Measurements from ENCODE around the gene COG2.
"Not testable (repeated sequence)": the region's sequence is repeated elsewhere in the genome, so short reads cannot be mapped to it uniquely, and the experiment has no call there.

The COG2 gene

GRCh38 chr1:230702934-230703678 is 60.8 kb downstream of the COG2 start:
- no peak for FAIRE-seq

DNA sequence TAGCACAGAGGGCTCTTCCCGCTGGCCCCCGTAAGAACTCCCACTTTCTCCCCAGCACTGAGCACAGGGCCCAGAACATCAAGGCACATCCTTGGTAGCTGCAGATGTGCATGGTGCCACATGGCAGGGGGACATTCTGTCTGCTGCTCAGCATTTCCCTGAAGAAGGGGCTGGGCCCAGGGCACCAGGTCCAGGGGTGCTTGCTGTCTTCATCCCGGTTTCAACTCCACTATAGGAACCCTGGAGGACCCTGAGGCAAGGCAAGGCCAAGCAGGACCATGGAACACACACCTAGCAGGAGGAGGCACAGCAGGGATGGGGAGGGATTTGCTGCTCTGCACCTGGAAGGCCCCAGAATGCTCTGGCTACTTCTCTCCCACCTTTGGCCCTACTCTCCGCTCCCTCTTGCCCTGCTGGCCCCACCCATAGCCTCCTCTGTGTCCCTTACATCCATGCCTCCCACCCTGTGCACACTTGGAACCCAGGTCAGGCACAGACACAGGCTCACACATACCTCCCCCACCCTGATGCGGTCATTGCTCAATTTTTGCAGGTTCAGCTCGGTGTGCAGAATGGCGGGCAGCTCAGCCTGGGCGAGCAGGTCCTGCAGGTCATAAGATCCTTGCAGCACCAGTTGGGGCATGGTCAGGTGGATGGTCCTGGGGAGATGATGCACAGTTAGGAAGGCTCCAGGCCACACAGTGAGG is 61.6 kb downstream of the COG2 start:
- no peak for FAIRE-seq

DNA sequence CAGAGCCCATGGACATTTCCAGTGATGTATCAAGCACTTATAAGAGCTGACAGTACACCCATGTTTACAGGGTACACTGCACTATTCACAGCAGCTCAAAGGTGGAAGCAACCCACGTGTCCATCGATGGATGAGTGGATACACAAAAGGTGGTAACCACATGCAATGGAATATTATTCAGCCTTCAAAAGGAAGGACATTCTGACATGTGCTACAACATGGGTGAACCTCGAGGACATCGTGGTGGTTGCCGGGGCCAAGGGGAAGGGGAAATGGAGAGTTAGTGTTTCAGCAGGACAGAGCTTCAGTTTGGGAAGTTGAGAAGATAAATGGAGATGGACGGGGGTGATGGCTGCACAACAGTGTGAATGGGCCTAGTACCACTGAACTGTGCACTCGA is 62.5 kb downstream of the COG2 start:
- FAIRE-seq = no peak

- FAIRE-seq = no peak
These were observed 63.2 kb downstream of the COG2 start for GRCh38 chr1:230705289-230706019.

GRCh38 chr1:230706020-230706699 is 63.9 kb downstream of the COG2 start:
- FAIRE-seq = no peak

DNA sequence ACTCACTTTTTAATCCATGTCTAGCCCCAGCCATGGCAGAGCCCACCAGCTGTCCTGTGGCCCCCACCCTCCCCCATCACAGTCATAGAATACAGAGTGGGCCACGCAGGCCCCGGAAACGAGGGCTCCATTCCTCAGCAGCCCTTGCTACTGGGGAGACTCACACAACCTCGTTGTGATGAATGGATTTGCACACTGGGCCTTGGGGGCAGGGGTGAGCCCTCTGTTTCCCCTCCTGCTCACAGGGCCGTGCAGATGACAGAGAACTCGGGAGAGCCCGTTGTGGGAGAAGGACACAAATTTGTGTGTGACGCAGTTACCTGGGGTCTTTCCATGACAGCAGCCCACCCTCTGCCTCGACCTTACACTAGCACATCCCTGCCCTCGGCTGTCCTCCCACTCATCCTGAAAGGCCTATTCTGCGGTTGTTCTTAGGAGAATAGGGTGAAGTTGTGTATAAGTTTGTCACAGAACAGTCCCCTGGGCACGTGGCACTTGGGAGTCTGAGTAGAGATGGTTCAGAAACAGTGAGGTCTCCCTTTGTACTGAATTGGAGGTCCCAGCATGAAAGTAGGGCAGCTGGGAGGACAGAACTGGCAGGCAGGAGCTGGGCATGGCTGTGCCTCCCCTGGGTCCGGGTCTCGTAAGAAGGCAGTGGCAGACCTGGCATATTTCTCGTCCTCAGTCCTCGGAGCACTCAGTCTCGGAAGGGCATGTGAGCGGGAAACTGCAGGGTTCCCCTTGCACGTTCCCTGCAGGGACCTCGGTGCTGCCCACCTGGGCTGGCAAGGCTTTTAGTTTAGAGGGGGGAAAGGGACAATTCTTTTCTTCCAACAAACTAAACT is 64.8 kb downstream of the COG2 start:
- FAIRE-seq = no peak

GRCh38 chr1:230707732-230708630 is 65.7 kb downstream of the COG2 start:
- no peak for FAIRE-seq

DNA sequence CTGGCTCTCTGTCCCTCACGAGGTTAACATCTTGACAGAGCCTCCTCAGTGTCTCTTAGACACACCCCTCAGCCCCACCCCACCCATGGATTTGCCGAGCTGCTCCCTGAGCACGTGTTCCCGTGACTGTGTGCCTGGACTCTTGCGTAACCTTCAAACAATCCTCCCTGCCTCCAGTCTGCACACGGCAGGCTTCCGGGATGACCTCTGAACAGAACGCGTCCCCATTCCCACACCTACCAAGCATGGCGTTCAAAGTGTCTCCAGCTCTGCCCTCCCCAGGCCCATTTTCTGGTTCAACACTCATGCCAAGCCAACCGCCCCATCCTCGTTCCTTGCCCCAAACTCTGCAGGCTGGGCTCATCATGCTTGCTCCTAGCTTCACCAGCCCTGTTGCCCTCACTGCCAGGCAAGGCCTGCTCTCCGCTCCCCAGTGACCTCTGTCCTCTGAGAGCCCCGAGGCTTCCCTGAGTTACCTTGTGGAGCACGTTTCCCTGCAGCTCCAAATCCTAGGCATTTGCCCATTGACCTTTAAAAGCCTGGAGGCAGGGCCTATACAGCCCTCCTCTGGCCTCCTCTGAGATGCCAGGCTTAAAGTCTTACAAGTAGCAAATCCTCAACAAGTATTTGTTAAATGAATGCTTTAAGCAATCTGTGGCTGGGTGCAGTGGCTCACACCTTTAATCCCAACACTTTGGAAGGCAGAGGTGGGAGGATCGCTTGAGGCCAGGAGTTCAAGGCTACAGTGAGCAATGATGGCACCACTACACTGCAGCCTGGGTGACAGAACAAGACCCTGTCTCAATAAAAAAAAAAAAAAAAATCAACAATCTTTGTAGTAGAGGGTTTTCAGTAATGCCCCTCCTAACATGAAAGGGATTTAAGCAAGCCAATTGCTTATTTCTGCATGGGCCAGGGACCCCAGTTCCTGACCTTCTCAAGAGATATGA is 66.6 kb downstream of the COG2 start:
- FAIRE-seq = no peak

DNA sequence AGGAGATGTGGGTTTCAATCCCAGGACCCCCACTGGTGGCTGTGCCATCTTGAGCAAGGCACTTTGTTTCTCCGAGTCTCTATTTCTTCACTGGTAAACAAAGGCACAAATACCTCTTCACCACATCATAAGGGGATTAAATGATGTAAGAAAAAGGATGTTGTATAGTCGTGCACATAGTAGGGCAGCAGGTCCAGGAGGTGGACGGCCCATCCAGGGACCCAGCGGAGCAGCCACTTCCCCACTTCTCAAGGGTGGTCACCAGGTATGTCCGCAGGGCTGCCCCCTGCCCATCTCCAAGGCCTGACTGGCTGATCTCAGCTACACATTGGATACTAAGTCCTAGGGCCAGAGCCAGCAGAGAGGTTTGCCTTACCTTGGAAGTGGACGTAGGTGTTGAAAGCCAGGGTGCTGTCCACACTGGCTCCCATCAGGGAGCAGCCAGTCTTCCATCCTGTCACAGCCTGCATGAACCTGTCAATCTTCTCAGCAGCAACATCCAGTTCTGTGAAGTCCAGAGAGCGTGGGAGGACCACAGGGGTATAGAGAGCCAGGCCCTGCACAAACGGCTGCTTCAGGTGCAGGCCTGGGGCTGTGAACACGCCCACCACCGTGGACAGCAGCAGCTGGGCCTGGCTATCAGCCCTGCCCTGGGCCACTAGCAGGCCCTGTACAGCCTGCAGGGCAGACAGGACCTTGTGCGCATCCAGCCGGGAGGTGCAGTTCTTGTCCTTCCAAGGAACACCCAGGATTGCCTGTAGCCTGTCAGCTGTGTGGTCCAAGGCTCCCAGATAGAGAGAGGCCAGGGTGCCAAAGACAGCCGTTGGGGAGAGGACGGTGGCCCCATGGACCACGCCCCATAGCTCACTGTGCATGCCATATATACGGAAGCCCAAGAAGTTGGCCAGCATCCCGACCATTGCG is 67.6 kb downstream of the COG2 start:
- FAIRE-seq = no peak

DNA sequence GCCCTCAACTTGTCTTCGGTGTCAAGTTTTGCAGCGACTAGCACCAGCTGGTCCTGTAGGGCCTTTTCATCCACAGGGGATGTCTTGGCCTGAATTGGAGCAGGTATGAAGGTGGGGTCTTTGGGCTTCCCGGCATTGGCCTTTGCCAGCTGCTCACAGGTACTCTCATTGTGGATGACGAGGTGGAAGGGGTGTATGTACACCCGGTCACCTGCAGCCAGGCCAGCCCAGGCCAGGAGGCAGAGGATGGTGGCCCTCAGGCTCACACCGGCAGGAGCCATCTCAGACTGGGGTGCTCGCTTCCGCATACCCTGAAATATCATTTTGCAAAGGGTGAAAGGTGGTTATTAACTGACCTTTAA is 68.2 kb downstream of the COG2 start:
- FAIRE-seq = no peak

DNA sequence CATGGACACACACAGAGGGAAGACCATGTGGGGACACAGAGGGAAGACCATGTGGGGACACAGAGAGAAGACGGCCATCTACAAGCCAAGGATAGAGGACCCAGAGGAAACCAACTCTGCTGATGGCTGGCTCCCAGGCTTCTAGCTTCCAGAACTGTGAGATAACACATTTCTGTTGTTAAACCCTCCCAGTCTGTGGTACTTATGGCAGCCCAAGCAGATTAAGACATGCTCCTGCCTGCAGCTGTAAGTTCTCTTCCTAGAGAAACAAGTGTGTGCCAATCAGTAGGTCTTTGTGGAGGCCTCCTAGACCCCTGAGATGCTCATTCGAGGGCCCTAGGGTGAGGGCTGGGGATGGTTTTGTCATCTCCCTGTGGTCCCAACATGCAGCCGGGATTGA is 69.0 kb downstream of the COG2 start:
- FAIRE-seq = no peak

DNA sequence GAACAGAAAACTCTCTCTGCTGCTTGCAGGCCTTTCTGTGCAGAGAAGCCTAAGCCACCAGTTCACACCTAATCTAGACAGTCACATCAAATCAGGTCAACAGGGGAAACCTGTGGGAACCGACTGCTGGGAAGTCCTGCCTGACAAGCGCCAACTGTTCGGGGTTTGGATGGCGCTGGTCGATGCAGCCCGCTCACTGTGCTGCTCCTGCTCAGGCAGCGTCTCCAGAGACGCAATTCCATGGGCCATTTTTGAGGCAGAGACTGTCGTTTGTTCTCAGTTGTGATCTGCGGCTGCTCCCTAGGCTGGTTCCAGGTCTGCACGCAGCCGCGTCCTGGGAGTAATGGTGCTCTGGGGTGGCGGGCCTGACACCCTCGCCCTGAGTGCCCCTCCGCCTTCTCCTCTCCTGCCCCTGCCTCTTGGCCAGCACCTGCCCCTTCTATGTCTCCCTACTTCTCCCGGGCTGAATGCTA is 70.2 kb downstream of the COG2 start:
- FAIRE-seq = no peak

GRCh38 chr1:230713138-230713537 is 70.9 kb downstream of the COG2 start:
- no peak for FAIRE-seq

DNA sequence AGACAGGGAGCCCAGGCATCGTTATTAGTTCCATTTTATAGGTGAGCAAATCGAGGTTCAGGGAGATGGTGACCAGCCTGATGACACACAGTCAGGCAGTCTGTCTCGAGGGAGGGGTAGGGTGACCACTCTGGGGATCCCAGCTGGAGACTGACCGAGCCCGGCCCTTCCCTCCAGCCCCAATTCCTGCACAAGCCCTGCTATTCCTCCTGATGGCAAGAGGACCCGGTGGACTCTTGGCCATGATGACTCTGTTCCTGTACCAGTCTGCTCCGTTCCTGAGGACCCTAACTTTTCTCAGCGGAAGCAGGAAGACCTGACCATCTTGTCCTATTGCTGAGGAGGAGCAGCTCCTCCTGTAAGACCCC is 71.2 kb downstream of the COG2 start:
- no peak for FAIRE-seq

DNA sequence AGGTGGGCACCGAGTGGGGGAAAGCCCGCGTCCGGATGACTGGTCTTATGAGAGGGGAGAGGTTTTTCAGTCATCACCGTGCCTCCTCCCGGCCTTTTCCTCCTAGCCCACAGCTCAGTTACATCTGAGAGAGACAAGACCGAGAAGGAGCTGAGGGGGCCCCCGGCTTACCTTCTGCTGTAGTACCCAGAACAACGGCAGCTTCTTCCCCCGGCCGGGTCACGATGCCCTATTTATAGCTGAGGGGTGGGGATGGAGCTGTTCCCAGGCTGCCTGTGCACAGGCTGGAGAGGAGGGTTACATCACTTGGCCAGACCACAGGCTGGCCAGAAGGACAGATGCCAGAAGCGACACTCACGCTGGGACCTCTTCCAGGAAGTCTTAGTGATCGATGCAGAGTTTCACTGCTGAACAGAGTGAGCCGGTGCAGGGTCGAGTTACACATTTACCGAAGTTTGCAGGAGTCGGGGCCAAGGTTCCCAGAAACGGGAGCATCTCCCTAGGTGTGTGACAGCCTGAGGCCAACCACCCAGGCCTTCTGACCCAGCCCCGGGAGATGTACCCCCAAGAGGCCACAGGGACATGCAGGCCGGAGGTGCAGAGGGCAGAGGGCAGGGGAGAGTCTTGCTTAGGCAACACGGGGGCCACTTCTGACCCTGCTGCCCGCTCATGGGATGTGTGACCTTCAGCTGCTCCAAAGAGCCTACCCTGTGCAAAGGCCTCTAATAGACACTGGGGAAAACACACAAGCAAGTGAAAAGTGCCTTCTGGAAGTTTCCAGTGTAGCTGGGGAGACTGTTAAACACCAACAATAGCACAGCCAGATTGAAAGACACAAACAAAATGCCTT is 71.9 kb downstream of the COG2 start, which contains the start of gene AGT:
Gene AGT (minus strand): TSS at position 208 of the 850 bp plus-strand sequence. CDS start 3,299 bp downstream, outside the sequence.
- FAIRE-seq = no peak

GRCh38 chr1:230715510-230715909 is 73.2 kb downstream of the COG2 start:
- FAIRE-seq = no peak

GRCh38 chr1:230716453-230716852 is 74.2 kb downstream of the COG2 start:
- not testable (repeated sequence) for FAIRE-seq

DNA sequence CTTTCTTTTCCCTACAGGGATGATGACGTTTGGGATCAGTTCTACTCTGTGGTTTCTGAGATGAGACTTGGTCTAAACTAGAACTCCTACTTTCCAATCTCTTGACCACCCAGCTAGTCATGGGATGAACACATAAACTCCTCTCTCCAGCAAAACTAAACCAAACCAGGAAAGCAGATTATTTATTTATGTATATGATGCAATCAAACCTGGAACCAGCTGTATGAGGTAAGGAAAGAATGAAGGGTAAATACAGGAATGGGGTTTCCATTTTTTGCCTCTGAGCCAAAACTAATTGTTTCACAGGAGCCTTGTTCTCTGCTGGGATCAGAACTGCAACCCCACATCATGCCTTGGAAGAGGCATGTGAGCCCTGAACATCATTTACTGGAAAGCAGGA is 75.0 kb downstream of the COG2 start:
- FAIRE-seq = no peak
